A673 (cell line): ENCODE measurements around the gene ADARB2.

Experiments
- EZH2 ChIP-seq: fragments of 200-600 bp; sonication (generic); IDR thresholded peaks from 2 replicates; pipeline ENCODE4 v1.6.1; 2017; ENCODE audit warnings: borderline replicate concordance, low read depth, mild to moderate bottlenecking, mixed read lengths, antibody characterized with exemption, low read length; ENCODE audit not compliant: poor library complexity, severe bottlenecking
- TF ChIP-seq, protein P1 (sequence below): fragments of 300-800, 200-600 bp; sonication (generic); conservative IDR thresholded peaks from 2 replicates; pipeline ENCODE4 v1.5.1; 2017; ENCODE audit warnings: low read depth, mild to moderate bottlenecking, antibody characterized with exemption, low read length, moderate library complexity, mixed read lengths

DNA sequence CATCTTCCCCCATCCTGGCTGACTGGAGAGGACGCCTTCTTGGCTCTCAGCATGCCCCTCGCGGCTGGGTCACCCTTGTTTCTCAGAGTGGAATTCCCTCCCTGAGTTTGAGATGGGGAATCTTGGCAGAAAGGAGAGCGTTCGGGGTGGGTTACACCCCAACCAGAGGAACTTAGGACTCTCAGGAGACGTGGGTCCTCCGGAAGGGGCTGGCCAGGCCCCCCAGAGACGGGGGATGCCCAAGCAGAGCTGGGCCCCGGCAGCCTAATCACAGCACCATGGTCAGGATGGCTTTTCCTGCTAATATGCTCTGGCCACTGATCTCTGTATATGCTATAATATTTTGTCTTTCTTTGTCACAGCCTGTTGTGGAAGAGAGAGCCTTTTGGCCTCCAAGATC is 466.8 kb downstream of the ADARB2 start:
- TF ChIP-seq, protein P1, sequence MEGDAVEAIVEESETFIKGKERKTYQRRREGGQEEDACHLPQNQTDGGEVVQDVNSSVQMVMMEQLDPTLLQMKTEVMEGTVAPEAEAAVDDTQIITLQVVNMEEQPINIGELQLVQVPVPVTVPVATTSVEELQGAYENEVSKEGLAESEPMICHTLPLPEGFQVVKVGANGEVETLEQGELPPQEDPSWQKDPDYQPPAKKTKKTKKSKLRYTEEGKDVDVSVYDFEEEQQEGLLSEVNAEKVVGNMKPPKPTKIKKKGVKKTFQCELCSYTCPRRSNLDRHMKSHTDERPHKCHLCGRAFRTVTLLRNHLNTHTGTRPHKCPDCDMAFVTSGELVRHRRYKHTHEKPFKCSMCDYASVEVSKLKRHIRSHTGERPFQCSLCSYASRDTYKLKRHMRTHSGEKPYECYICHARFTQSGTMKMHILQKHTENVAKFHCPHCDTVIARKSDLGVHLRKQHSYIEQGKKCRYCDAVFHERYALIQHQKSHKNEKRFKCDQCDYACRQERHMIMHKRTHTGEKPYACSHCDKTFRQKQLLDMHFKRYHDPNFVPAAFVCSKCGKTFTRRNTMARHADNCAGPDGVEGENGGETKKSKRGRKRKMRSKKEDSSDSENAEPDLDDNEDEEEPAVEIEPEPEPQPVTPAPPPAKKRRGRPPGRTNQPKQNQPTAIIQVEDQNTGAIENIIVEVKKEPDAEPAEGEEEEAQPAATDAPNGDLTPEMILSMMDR = no peak
- no peak for TF ChIP-seq EZH2
